Activated CD8-positive, alpha-beta T cell treated with anti-CD3 and anti-CD28 coated beads for 36 hours (primary cell): Measurements from ENCODE around the gene IL2RA. TPM values are rescaled to one million over a fixed set of nuclear protein-coding genes. Genes with fewer than 3 reads are reported as not detected.
"Not testable (repeated sequence)": the region's sequence is repeated elsewhere in the genome, so short reads cannot be mapped to it uniquely, and the experiment has no call there.

Source experiments
- ATAC-seq: fragments of 200-7000 bp; cut with Tn5 transposase; one replicate; pipeline ENCODE4 v1.10.0; 2021; ENCODE audit warnings: mild to moderate bottlenecking, moderate library complexity
- CTCF ChIA-PET: fragments of 350-600 bp; sonication (Branson Sonifier 250); formaldehyde crosslinking; loops from one replicate; lab custom pipeline; 2021; ENCODE audit warnings: antibody characterized with exemption; lab: Charles Lee
- POLR2A ChIA-PET: fragments of 350-600 bp; sonication (Branson Sonifier 250); formaldehyde crosslinking; loops from one replicate; lab custom pipeline; 2021; ENCODE audit warnings: antibody characterized with exemption; lab: Charles Lee
- DNase-seq: peaks from one replicate; pipeline ENCODE4 v3.0.0-alpha.2; 2020
- H3K27ac Mint-ChIP-seq: one replicate; pipeline ENCODE4 v1.8.0; 2021; ENCODE audit warnings: mild to moderate bottlenecking, mixed read lengths
- H3K27me3 Mint-ChIP-seq: one replicate; pipeline ENCODE4 v1.8.0; 2021; ENCODE audit warnings: mixed read lengths
- H3K36me3 Mint-ChIP-seq: one replicate; pipeline ENCODE4 v1.8.0; 2021; ENCODE audit warnings: low read depth, mixed read lengths
- H3K4me1 Mint-ChIP-seq: one replicate; pipeline ENCODE4 v1.8.0; 2021; ENCODE audit warnings: low read depth, mixed read lengths
- H3K4me3 Mint-ChIP-seq: one replicate; pipeline ENCODE4 v1.8.0; 2021; ENCODE audit warnings: mild to moderate bottlenecking, moderate library complexity, mixed read lengths
- H3K9me3 Mint-ChIP-seq: one replicate; pipeline ENCODE4 v1.8.0; 2021; ENCODE audit warnings: mixed read lengths
- intact Hi-C: fragments of 100-400 bp; cut with micrococcal nuclease; formaldehyde crosslinking; loops from one replicate; pipeline ENCODE4 v1.10.0; 2022
- total RNA-seq, 2 experiments: library from RNA; stranded (reverse); gene quantifications; one replicate each; pipeline ENCODE4 v1.2.3, GENCODE V29; 2021
- TF ChIP-seq, protein P1 (sequence below): fragments of 200-600 bp; IDR thresholded peaks from one replicate; pipeline ENCODE4 v1.8.0; 2022; ENCODE audit warnings: antibody characterized with exemption, mild to moderate bottlenecking

The IL2RA gene
- total RNA-seq, 2 experiments from 2014 or later, result 868 to 874 TPM

DNA sequence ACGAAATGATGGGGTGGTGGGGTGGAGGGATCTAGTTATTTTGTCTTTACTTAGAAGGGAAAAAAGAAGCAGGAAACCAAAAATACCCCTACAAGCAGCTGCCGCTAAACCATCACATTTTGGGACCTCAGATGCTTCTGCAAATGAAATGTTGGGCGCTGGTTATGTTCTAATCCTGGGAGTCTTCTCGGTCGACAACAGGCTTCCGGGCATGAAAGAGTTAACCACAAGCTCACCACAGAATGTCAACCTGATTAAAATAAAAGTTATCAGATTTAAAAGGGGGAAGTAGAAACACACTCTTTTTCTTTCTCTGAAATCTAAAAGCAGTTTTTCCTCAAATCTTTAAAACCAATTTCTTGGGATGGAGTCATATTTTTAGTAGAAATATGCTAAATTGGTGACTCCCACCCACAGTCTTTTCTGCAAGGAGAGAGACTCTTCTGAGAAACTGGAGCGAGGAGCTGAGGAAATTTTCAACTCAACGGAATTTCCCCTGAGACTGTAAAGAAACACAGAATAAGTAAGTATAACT is 16.8 kb downstream of the IL2RA start:
- H3K9me3 Mint-ChIP-seq, result no peaks in the 10 kb centered on the region
- H3K27me3 Mint-ChIP-seq, result no peaks in the 10 kb centered on the region
- TF ChIP-seq, protein P1, sequence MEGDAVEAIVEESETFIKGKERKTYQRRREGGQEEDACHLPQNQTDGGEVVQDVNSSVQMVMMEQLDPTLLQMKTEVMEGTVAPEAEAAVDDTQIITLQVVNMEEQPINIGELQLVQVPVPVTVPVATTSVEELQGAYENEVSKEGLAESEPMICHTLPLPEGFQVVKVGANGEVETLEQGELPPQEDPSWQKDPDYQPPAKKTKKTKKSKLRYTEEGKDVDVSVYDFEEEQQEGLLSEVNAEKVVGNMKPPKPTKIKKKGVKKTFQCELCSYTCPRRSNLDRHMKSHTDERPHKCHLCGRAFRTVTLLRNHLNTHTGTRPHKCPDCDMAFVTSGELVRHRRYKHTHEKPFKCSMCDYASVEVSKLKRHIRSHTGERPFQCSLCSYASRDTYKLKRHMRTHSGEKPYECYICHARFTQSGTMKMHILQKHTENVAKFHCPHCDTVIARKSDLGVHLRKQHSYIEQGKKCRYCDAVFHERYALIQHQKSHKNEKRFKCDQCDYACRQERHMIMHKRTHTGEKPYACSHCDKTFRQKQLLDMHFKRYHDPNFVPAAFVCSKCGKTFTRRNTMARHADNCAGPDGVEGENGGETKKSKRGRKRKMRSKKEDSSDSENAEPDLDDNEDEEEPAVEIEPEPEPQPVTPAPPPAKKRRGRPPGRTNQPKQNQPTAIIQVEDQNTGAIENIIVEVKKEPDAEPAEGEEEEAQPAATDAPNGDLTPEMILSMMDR, result no peak
- ChIA-PET POLR2A (interaction anchor here (0.7 to 17.2 kb wide), 8 partner anchors 8 to 370 kb away, joined by 3 to 846 read pairs (median 4); partner anchors contain the start of gene IL2RA), CTCF (interaction anchor here (0.8 to 2.7 kb wide), 7 partner anchors 26 to 47 kb away, joined by 3 to 10 read pairs (median 4); no protein-coding TSS in a partner anchor)
- H3K4me1 Mint-ChIP-seq, result peaks cover 91% of the 10 kb centered on the region
- H3K27ac Mint-ChIP-seq, result peak overlapping the region; percentile 97
- ATAC-seq (peak; percentile 40), DNase-seq (peak; percentile 79)
- peaks cover 92% of the 10 kb centered on the region for H3K36me3 Mint-ChIP-seq
- intact Hi-C loops, result loop anchor here (2.0 to 5.0 kb wide), 2 partner anchors 31 to 68 kb away; partner anchors contain the start of gene IL15RA
- peak overlapping the region; percentile 65 for H3K4me3 Mint-ChIP-seq

DNA sequence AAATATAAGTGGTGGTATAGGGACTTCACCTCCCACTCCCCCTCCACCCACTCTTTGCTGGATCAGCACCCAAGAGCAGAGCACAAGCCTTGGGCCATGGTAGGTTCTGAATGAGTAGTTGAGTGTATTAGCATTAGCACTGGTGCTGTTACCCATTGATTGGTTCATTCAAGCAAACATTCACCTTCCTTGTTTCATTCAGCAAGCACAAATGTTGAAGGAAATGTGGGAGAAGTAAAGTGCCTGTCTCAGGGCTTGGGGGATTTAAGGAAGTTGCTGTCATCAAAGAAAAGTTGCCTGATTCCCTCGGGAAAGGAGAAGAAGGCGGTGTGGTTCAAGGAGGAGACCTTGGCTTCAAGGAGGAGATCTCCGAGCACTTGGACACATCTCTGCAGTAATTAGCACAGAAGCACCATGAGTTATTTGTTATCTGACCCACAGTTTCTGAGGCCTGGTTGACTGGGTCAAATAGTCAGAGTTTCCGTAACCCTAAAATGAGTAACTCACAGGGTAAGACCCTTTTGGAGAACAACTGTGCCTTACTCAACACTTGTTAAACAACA is 17.3 kb downstream of the IL2RA start:
- H3K27me3 Mint-ChIP-seq, result no peaks in the 10 kb centered on the region
- H3K4me3 Mint-ChIP-seq, result peak overlapping the region; percentile 65
- no peaks in the 10 kb centered on the region for H3K9me3 Mint-ChIP-seq
- ChIA-PET POLR2A (interaction anchor here (0.7 to 17.2 kb wide), 6 partner anchors 9 to 371 kb away, joined by 3 to 846 read pairs (median 10); partner anchors contain the start of gene IL2RA), CTCF (interaction anchor here (0.8 to 2.7 kb wide), 6 partner anchors 27 to 45 kb away, joined by 3 to 10 read pairs (median 6); no protein-coding TSS in a partner anchor)
- H3K4me1 Mint-ChIP-seq, result peaks cover 91% of the 10 kb centered on the region
- H3K36me3 Mint-ChIP-seq, result peaks cover 92% of the 10 kb centered on the region
- TF ChIP-seq, protein P1, result no peak
- peak overlapping the region; percentile 97 for H3K27ac Mint-ChIP-seq
- ATAC-seq, result peak; percentile 64
- intact Hi-C loops, result loop anchor here (2.0 to 5.0 kb wide), 2 partner anchors 30 to 68 kb away; partner anchors contain the start of gene IL15RA
- DNase-seq, result no peak

DNA sequence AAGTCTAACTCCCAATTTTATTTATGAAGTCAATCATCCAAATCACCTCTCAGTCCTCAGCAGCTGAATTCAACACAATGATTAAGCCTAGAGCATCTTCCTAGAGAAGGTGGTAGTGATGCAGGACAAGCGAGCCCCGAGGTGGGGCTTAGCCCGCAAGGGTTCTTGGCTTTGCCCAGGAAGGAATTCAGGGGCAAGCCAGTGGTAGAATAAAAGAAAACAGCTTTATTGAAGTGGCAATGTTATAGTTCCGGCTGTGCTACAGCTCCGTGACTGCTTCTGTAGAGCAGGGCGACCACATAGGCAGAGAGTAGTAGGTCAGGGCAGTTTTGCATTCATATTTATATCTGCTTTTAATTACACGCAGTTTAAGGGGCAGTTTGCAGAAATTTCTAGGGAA is 18.1 kb downstream of the IL2RA start:
- Mint-ChIP-seq H3K36me3 (peaks cover 92% of the 10 kb centered on the region), H3K27me3 (no peaks in the 10 kb centered on the region), H3K9me3 (no peaks in the 10 kb centered on the region), H3K4me1 (peaks cover 91% of the 10 kb centered on the region), H3K27ac (peak overlapping the region; percentile 97), H3K4me3 (peak overlapping the region; percentile 65)
- TF ChIP-seq, protein P1, result no peak
- ATAC-seq (no peak), DNase-seq (no peak)
- POLR2A ChIA-PET, result interaction anchor here (1.0 to 17.2 kb wide), 4 partner anchors 10 to 47 kb away, joined by 3 to 846 read pairs (median 22); partner anchors contain the start of gene IL2RA
- intact Hi-C loops, result loop anchor here (2.0 kb wide), 1 partner anchor 29 kb away; no protein-coding TSS in a partner anchor
- CTCF ChIA-PET, result interaction anchor here (0.8 to 2.7 kb wide), 4 partner anchors 27 to 155 kb away, joined by 3 to 9 read pairs (median 4); partner anchors contain the start of gene ANKRD16

DNA sequence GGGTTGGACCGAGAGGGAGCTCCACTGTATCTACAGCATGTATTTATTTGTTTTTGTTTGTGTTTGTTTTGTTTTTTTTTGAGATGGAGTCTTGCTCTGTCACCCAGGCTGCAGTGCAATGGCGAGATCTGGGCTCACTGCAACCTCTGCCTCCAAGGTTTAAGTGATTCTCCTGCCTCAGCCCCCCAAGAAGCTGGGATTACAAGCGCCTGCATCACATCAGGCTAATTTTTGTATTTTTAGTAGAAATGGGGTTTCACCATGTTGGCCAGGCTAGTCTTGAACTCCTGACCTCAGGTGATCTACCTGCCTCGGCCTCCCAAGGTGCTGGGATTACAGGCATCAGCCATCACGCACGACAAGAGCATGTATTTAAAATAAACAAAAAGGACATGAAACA is 18.8 kb downstream of the IL2RA start:
- ChIA-PET CTCF (interaction anchor here (0.8 to 2.7 kb wide), 3 partner anchors 29 to 154 kb away, joined by 3 to 9 read pairs (median 4); partner anchors contain the start of gene ANKRD16), POLR2A (interaction anchor here (1.0 to 17.2 kb wide), 4 partner anchors 9 to 48 kb away, joined by 3 to 846 read pairs (median 22); partner anchors contain the start of gene IL2RA)
- intact Hi-C loops, DNase-seq, H3K9me3 Mint-ChIP-seq, ATAC-seq, H3K27me3 Mint-ChIP-seq: not testable (repeated sequence)
- Mint-ChIP-seq H3K4me3 (peak overlapping the region; percentile 26), H3K4me1 (peaks cover 91% of the 10 kb centered on the region), H3K27ac (peak overlapping the region; percentile 82), H3K36me3 (peaks cover 92% of the 10 kb centered on the region)

DNA sequence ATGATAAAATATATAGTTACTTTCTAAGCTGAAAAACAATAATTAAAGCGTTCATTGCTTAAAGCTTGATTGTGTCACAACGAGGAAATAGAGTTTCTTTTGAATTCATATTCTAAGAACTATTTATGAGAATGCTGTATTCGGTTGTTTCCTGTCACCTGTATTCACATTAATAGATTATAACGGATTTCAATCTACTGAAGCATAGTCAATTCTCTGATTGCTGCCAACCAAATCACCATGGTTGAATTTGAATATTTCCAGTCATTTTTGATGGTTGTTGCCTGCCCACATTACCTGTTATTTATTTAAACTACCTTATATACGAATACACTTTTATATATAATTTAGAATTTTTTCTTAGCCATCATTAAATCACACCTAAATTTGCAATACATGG is 22.0 kb downstream of the IL2RA start:
- peak overlapping the region; percentile 82 for H3K27ac Mint-ChIP-seq
- no peaks in the 10 kb centered on the region for H3K27me3 Mint-ChIP-seq
- H3K4me3 Mint-ChIP-seq, result no peak overlapping the region
- no peaks in the 10 kb centered on the region for H3K9me3 Mint-ChIP-seq
- H3K36me3 Mint-ChIP-seq, result peaks cover 95% of the 10 kb centered on the region
- intact Hi-C loops, result no loop called here
- TF ChIP-seq, protein P1, result no peak
- ChIA-PET CTCF (no interaction called here), POLR2A (no interaction called here)
- ATAC-seq (no peak), DNase-seq (no peak)
- H3K4me1 Mint-ChIP-seq, result peaks cover 94% of the 10 kb centered on the region
